Measurements from ENCODE around the gene N4BP2L2. TPM values are rescaled to one million over a fixed set of nuclear protein-coding genes. Genes with fewer than 3 reads are reported as not detected.

N4BP2L2 gene
- total and polyA plus RNA-seq, 2 of the 13 experiments (the other 11 are each of a cell fraction or from before 2014, with no cell fraction given): 58.9 to 81.2 TPM

GRCh38 chr13:32586080-32586900, 47.7 kb upstream of the N4BP2L2 start, which contains the start of gene PDS5B (continued):
- TF ChIP-seq, protein P1, sequence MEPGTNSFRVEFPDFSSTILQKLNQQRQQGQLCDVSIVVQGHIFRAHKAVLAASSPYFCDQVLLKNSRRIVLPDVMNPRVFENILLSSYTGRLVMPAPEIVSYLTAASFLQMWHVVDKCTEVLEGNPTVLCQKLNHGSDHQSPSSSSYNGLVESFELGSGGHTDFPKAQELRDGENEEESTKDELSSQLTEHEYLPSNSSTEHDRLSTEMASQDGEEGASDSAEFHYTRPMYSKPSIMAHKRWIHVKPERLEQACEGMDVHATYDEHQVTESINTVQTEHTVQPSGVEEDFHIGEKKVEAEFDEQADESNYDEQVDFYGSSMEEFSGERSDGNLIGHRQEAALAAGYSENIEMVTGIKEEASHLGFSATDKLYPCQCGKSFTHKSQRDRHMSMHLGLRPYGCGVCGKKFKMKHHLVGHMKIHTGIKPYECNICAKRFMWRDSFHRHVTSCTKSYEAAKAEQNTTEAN (CRISPR knock-in tag; conservative IDR thresholded peaks at IDR 0.05): no peak; the same call in 1 of the 2 replicates
- TF ChIP-seq ZNF34 (CRISPR knock-in tag; IDR thresholded peaks at IDR 0.05; ENCODE audit: borderline replicate concordance): peak; percentile 67; the same call in 1 of the 2 replicates
- TF ChIP-seq ZNF574 (CRISPR knock-in tag; IDR thresholded peaks at IDR 0.05): peak; percentile 64
- TF ChIP-seq ZNF180 (CRISPR knock-in tag; IDR thresholded peaks at IDR 0.05; ENCODE audit: borderline replicate concordance, low read depth): no peak
- peak; percentile 79 for TF ChIP-seq SAP130 (CRISPR knock-in tag; IDR thresholded peaks at IDR 0.05; ENCODE audit: low read depth)
- TF ChIP-seq ATRX (CRISPR knock-in tag; IDR thresholded peaks at IDR 0.05; ENCODE audit: borderline replicate concordance): no peak
- TF ChIP-seq U2AF2 (IDR thresholded peaks at IDR 0.05; ENCODE audit: low read depth, low read length): no peak
- TF ChIP-seq POLR2AphosphoS2 (IDR thresholded peaks at IDR 0.05; ENCODE audit: low read depth, low read length): no peak
- TF ChIP-seq, protein P2, sequence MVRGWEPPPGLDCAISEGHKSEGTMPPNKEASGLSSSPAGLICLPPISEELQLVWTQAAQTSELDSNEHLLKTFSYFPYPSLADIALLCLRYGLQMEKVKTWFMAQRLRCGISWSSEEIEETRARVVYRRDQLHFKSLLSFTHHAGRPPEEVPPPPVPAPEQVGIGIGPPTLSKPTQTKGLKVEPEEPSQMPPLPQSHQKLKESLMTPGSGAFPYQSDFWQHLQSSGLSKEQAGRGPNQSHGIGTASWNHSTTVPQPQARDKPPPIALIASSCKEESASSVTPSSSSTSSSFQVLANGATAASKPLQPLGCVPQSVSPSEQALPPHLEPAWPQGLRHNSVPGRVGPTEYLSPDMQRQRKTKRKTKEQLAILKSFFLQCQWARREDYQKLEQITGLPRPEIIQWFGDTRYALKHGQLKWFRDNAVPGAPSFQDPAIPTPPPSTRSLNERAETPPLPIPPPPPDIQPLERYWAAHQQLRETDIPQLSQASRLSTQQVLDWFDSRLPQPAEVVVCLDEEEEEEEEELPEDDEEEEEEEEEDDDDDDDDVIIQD (CRISPR knock-in tag; IDR thresholded peaks at IDR 0.05; ENCODE audit: low read depth): peak; percentile 73; the same call in 1 of the 2 replicates
- TF ChIP-seq BRCA1 (CRISPR knock-in tag; IDR thresholded peaks at IDR 0.05): no peak
- peak; percentile 89 for TF ChIP-seq SALL1 (CRISPR knock-in tag; IDR thresholded peaks at IDR 0.05)
- 0 out of 2 replicates have a peak, but pooled peaks have one; percentile 29 for TF ChIP-seq ZNF678 (CRISPR knock-in tag; IDR thresholded peaks at IDR 0.05)
- no peak for TF ChIP-seq ZNF101 (CRISPR knock-in tag; IDR thresholded peaks at IDR 0.05; ENCODE audit: borderline replicate concordance, low read depth)
- TF ChIP-seq KAT7 (CRISPR knock-in tag; IDR thresholded peaks at IDR 0.05; ENCODE audit: borderline replicate concordance): peak; percentile 75; the same call in 1 of the 2 replicates
- TF ChIP-seq NR2C2 (CRISPR knock-in tag; IDR thresholded peaks at IDR 0.05; ENCODE audit: borderline replicate concordance): no peak
- TF ChIP-seq, protein P3, sequence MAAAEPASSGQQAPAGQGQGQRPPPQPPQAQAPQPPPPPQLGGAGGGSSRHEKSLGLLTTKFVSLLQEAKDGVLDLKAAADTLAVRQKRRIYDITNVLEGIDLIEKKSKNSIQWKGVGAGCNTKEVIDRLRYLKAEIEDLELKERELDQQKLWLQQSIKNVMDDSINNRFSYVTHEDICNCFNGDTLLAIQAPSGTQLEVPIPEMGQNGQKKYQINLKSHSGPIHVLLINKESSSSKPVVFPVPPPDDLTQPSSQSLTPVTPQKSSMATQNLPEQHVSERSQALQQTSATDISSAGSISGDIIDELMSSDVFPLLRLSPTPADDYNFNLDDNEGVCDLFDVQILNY (CRISPR knock-in tag; conservative IDR thresholded peaks at IDR 0.05): peak; percentile 60; the same call in 1 of the 2 replicates
- TF ChIP-seq, protein P4, sequence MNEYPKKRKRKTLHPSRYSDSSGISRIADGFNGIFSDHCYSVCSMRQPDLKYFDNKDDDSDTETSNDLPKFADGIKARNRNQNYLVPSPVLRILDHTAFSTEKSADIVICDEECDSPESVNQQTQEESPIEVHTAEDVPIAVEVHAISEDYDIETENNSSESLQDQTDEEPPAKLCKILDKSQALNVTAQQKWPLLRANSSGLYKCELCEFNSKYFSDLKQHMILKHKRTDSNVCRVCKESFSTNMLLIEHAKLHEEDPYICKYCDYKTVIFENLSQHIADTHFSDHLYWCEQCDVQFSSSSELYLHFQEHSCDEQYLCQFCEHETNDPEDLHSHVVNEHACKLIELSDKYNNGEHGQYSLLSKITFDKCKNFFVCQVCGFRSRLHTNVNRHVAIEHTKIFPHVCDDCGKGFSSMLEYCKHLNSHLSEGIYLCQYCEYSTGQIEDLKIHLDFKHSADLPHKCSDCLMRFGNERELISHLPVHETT (CRISPR knock-in tag; conservative IDR thresholded peaks at IDR 0.05): peak; percentile 88
- no peak; the same call in 1 of the 2 replicates for TF ChIP-seq TBX2 (CRISPR knock-in tag; IDR thresholded peaks at IDR 0.05; ENCODE audit: borderline replicate concordance)
- TF ChIP-seq CEBPB (IDR thresholded peaks at IDR 0.05; ENCODE audit: borderline replicate concordance, low read depth, low read length): no peak
- no peak for TF ChIP-seq SP1 (IDR thresholded peaks at IDR 0.05)
- peak; percentile 88 for TF ChIP-seq SP1 (CRISPR knock-in tag; IDR thresholded peaks at IDR 0.05)
- TF ChIP-seq ZNF343 (CRISPR knock-in tag; IDR thresholded peaks at IDR 0.05): peak; percentile 72; the same call in 1 of the 2 replicates
- no peak for TF ChIP-seq ARNT (IDR thresholded peaks at IDR 0.05)
